ENCODE data around the gene CNST.
A peak's percentile ranks its signal among the peaks of the same experiment; 100 is the strongest.
"Not testable (repeated sequence)": the region's sequence is repeated elsewhere in the genome, so short reads cannot be mapped to it uniquely, and the experiment has no call there.

The CNST gene

GRCh38 chr1:246552110-246552509 lies 14.1 kb upstream of the CNST start:
- DNase-seq = no peak
- intact Hi-C loops (cut with DNase I) = no loop called here

- intact Hi-C loops (cut with DNase I) = no loop called here
- DNase-seq = no peak
These were observed 12.1 kb upstream of the CNST start for GRCh38 chr1:246554201-246554600.

GRCh38 chr1:246558041-246558440 lies 8.2 kb upstream of the CNST start:
- DNase-seq = no peak
- intact Hi-C loops (cut with DNase I) = no loop called here

DNA sequence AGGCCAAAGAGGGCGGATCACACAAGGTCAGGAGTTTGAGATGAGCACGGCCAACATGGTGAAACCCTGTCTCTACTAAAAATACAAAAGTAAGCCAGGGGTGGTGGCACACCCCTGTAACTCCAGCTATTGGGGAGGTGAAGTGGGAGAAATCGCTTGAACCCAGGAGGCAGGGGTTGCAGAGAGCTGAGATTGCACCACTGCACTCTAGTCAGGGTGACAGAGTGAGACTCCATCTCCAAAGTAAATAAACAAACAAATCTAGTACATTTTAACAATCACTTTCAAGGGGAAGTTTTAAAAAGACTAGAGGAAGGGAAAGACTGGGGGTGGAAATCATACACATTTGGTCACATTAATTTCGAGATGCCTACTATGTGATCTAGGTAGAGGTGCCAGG lies 6.9 kb upstream of the CNST start:
- intact Hi-C loops (cut with DNase I) = no loop called here
- no peak for DNase-seq

DNA sequence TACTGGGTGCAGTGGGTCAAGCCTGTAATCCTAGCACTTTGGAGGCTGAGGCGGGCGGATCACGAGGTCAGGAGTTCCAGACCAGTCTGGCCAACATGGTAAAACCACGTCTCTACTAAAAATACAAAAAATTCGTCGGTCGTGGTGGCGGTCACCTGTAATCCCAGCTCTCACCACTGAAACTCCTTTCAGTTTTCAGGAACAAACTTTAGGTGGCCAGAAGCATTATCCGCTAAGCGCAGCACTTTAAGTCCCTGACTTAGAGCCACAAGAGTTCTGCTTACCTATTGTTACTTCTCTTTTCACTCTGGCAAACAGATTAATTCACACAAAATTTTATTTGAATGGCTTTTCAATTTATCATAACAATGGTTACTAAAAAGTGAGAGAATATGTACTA lies 5.4 kb upstream of the CNST start:
- intact Hi-C loops (cut with DNase I) = loop anchor here (10.0 kb wide), 3 partner anchors 134 to 1696 kb away; partner anchors contain the start of genes HNRNPU and SCCPDH
- DNase-seq = not testable (repeated sequence)

- intact Hi-C loops (cut with DNase I) = loop anchor here (5.0 to 10.0 kb wide), 4 partner anchors 58 to 1700 kb away; partner anchors contain the start of genes HNRNPU, SCCPDH and SMYD3
- DNase-seq = no peak
These were observed 1.2 kb upstream of the CNST start for GRCh38 chr1:246564839-246565750.

DNA sequence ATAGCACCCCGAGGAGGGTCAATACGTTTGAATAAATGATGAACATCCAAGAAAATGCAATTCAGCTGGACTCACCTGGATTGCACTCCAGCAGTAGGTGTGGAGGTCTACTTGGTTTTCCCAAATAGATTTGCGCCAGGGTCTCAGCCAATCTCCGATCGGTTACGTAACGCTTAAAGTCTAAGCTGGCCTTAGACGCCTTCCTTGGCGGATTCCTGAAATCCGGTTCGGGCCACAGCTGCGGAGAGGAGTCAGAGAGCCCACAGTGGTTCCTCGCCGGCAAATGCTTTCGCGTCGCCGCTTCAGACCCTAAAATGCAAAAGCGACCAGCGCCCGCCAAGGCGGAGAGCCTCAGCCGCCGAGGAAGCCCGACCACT lies 517 bp upstream of the CNST start:
- DNase-seq = no peak
- intact Hi-C loops (cut with DNase I) = loop anchor here (5.0 to 10.0 kb wide), 4 partner anchors 58 to 1701 kb away; partner anchors contain the start of genes HNRNPU, SCCPDH and SMYD3

DNA sequence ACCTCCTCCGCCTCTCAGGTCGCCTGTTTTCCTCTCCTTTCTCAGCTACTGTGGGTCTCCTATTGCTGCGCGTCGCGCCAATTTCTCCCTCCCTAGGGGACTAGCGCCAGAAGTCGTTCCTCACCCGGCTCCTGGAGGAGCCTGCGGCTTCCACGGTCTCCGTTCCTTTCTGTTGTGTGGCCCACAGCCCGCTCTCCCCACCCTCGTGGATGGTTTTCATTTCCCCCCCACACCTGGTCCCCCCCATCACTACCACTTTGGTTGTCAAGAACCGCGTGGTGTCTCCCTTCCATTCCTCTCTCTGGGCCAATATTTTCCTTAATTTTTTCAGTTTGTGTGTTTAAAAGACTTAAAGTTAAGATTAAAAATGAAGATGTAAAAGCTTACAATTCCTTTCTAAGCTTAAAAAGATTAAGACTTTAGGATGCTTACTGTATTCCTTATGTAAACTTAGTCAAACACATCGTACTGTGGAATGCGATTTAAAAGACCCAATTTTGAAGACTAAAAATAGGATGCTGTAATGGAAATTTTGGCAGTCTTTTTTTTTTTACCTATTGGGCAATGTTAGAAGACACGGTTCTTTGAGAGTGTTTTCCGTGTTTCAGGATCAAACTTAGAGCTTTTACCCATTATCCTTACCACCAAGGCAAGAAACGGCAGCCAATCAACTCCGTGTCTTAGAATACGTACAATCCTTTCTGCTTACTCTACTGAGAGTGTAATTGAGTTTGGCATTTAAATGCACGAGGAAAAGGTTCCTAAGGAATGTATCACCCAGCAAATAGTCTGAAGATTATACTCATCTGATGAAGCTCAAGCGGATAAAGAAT lies 773 bp downstream of the CNST start:
- intact Hi-C loops (cut with DNase I) = loop anchor here (5.0 to 10.0 kb wide), 4 partner anchors 60 to 1702 kb away; partner anchors contain the start of genes HNRNPU, SCCPDH and SMYD3
- peak in 1 of 10 donors; percentile 35 for DNase-seq

GRCh38 chr1:246567646-246568235 lies 1.5 kb downstream of the CNST start:
- intact Hi-C loops (cut with DNase I) = loop anchor here (5.0 to 10.0 kb wide), 4 partner anchors 60 to 1703 kb away; partner anchors contain the start of genes HNRNPU, SCCPDH and SMYD3
- no peak for DNase-seq

GRCh38 chr1:246569248-246570238 lies 3.3 kb downstream of the CNST start:
- DNase-seq = no peak
- intact Hi-C loops (cut with DNase I) = loop anchor here (5.0 to 10.0 kb wide), 4 partner anchors 62 to 1705 kb away; partner anchors contain the start of genes HNRNPU, SCCPDH and SMYD3

GRCh38 chr1:246571309-246571708 lies 5.1 kb downstream of the CNST start:
- DNase-seq; intact Hi-C loops (cut with DNase I): not testable (repeated sequence)

DNA sequence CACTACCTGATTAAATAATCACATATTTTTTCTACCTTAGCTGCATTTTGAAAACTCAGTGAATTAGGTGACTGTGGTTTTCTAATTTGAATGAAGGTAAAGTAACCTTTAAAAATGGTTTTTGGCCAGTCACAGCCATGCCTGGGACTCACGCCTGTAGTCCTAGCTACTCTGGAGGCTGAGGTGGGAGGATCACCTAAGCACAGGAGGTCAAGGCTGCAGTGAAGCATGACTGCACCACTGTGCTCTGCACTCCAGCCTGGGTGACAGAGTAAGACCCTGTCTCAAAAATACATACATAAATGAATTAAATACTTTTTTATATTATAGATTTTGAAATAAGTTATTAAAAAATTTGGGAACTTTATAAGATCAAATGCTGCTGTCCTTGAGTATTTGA lies 5.7 kb downstream of the CNST start:
- intact Hi-C loops (cut with DNase I) = no loop called here
- DNase-seq = no peak

DNA sequence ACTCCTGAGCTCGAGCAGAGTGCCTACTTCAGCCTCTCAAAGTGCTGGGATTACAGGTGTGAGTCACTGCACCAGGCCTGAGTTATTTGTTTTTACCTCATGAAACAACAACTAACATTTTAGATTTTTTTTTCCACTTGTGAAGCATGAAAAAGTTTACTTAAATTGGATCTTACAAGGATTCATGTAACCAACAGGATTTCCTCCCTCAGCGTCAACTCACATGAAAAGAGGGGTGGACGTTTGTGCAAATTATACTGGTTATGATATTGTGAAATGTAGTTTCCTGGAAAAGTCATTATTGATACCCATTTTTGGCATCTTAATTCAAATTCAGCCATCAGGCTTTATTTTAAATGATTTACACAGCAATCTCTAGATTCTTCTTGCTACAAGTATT lies 6.5 kb downstream of the CNST start:
- DNase-seq = no peak

GRCh38 chr1:246573491-246573890 lies 7.2 kb downstream of the CNST start:
- DNase-seq = no peak
- intact Hi-C loops (cut with DNase I) = no loop called here

More for the DNA sequence above, 6.5 kb downstream of the CNST start:
- intact Hi-C loops (cut with DNase I) = no loop called here

DNA sequence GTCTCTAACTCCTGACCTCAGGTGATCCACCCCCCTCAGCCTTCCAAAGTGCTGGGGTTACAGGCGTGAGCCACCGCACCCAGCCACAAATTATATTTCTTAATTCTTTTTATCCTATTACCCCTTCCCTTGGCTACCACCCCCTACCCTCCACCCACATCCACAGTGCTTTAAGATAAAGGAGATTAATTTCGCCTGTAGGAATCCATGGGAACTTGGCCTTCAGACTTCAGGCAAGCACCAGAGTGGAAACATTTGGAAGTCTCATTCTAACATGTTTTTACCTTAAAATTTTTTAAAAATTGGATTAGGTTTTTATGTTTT lies 10.4 kb downstream of the CNST start:
- DNase-seq = no peak
- intact Hi-C loops (cut with DNase I) = no loop called here

DNA sequence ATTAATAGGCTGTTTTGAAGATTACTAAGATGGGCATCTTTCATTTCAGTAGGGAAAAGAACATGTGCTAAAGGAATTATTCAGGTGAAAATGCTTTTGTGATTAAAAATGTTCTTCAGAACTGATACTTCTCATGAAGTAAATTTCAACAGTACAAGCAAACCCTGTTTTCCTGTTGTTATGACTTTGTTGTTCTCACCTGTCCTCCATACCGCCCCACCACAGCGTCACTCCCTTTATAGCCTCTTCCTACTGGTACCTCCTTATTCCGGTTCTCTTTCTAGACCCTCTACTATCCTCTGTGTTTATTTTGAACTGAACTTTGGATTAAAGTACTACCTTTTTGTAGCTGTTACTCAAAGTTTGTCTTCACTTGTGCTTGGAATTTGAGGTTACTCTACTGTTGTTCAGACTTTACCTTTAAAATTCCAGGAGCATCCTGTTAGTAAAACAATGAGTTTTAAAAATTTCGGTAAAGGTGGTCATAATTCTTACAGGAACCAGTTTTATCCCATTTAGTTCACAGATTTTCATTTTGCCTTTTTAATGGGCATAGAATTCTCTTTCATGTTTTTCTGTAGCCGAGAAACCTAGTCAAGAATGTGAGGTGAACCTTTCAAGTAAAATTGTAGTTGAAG lies 10.9 kb downstream of the CNST start:
- intact Hi-C loops (cut with DNase I) = no loop called here
- DNase-seq = no peak

- no peak for DNase-seq
- intact Hi-C loops (cut with DNase I) = no loop called here
These were observed 11.5 kb downstream of the CNST start for GRCh38 chr1:246577720-246578106.

DNA sequence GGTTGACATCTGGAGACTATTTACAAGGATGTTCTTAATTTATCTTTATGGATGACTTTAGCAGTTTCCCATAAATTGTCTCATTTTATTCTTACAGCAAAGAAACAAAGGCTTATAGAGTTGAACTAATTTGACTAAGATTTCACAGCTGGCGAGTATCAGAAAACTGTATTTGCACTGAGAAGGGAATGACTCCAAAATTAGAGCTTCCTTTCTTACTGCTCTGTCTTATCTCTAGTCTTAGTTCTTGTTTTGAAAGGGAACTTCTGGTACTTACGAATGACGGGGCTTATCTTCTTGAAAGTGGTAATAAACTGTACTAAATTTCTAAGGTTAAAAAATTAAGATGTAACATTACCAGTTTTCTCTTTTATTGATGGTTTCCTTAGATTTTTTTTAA lies 13.6 kb downstream of the CNST start:
- DNase-seq = no peak
- intact Hi-C loops (cut with DNase I) = no loop called here

Data from posterior cingulate gyrus (tissue), 11 donors.